HG03571 (cell line): Measurements from ENCODE around the gene ATXN2L.
A peak's percentile ranks its signal among the peaks of the same experiment; 100 is the strongest.
"Not testable (repeated sequence)": the region's sequence is repeated elsewhere in the genome, so short reads cannot be mapped to it uniquely, and the experiment has no call there.

Experiments
- ATAC-seq: cut with Tn5 transposase; IDR thresholded peaks from one replicate; pipeline ENCODE4 v1.9.1; 2021; ENCODE audit not compliant: unreplicated experiment

Gene ATXN2L

DNA sequence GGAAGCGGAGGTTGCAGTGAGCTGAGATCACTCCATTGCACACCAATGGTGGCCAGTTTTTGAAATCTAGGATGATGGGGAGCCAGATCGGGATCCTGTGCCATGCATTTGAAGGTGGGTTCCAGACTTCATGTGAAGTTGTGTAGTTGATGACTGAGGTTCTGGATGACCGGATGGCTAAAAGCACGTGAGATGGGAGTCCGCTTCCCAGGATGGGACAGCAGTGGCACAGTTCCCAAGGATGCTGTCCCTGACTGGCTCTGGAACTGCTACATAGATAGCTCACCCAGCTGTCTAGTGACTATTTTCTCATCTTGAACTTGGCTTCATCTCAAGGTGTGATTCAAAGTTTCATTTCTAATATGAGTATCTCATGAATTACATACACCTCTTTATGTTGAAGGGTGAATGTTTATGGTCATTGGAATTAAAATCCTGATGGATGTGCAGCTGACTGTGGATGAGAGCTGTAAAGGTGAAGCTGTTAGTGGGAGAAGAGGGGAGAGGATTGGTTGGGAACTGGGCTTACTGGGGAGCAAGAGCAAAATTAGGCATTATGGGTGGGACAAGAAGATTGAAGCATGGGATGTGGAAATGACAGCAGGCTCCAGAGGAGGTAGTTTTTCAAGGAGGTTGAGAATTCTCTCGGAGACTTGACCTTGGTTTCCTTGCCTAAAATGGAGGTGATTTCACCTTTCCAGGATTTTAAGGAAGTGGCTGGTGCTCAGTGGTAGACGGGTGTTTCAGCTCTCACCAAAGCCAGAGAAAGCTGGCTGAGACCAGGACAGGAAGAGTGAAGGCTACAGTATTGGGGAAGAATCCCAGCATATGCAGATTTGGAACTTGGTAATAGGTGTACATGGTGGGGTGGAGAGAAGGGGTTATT, 15.1 kb downstream of the ATXN2L start:
- no peak for ATAC-seq

DNA sequence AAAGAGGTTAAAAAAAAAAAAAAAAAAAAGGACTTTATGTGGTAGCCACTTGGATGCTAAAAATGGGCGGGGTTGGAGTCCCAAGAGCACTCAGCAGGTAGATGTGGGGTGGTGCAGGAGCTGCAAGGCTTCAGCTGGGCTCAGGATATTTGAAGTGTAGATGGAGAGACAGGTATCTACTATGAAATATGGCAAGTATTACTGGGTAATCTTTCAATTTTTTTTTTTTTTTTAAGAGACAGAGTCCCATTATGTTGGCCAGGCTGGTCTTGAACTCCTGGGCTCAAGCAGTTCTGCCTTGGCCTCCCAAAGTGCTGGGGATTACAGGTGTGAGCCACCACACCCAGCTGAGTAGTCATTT, 15.7 kb downstream of the ATXN2L start:
- no peak for ATAC-seq

DNA sequence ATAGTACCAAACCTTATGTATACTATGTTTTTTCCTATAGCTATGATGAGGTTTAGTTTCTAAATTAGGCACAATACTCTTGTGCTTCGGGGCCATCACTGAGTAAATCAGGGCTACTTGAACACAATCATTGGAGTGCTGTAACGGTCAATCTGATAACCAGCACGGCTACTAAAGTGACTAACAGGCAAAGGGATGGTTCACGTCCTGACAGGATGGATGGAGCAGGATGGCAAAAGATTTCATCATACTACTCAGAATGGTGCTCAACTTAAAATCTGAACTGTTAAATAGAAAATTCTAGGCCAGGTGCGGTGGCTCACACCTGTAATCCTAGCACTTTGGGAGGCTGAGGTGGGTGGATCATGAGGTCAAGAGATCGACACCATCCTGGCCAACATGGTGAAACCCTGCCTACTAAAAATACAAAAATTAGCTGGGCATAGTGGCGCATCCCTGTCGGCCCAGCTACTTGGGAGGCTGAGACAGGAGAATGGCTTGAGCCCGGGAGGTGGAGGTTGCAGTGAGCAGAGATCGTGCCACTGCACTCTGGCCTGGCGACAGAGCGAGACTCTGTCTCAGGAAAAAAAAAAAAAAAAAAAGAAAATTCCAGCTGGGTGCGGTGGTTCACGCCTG, 16.3 kb downstream of the ATXN2L start:
- no peak for ATAC-seq

DNA sequence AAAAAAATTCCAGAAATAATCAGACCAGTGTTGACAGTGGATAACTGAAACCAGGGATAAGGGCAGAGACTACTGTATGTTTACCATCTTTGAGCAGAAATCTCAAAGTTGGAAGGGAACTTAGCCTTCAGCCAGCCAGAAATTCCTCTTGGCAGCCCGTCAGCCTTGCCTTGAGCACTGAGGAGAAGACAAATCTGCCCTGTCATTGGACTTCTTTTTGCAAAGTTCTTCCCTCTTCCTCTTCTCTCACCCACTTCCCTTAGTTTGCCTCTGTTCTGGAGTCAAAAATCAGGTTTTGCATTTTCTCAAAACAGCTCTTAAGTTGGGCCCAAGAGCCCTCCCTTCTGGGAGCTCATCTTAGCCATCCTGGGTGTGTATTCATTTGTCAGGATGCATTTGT, 17.1 kb downstream of the ATXN2L start:
- no peak for ATAC-seq

DNA sequence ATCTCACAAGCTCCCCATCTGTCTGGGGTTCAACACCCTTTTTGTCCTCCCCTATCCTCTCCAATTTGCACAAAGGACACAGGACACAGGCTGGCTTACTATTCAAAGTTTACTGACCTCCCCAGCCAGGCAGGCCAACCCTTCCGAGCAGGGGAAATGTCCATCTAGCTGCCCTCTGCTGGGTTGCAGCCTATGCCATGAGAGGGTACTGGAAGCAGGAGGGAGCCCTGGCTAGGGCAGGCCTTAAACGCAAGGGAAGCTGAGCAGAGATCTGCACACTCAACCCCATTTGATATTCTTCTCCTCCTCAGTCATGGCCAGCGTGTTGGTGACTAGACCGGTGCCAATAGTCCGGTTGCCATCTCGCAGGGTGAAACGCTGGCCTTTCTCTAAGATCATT, 19.9 kb downstream of the ATXN2L start:
- no peak for ATAC-seq

DNA sequence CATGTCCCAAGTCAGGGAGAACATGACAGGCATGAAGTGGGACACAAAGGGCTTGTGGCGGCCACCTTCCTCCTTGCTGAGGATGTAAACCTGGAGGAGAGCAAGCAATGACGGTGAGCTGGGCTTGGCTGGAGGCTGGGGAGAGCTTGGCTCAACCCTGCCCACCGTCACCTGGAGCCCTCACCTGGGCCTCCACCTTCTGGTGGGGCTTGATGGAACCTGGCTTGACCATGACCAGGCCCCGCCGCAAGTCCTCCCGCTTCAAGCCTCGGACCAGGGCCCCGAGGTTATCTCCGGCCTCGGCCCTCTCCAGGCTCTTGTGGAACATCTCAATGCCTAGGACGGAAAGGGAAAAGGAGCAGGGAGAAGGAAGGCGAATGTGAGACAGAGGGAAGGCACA, 21.0 kb downstream of the ATXN2L start:
- no peak for ATAC-seq

DNA sequence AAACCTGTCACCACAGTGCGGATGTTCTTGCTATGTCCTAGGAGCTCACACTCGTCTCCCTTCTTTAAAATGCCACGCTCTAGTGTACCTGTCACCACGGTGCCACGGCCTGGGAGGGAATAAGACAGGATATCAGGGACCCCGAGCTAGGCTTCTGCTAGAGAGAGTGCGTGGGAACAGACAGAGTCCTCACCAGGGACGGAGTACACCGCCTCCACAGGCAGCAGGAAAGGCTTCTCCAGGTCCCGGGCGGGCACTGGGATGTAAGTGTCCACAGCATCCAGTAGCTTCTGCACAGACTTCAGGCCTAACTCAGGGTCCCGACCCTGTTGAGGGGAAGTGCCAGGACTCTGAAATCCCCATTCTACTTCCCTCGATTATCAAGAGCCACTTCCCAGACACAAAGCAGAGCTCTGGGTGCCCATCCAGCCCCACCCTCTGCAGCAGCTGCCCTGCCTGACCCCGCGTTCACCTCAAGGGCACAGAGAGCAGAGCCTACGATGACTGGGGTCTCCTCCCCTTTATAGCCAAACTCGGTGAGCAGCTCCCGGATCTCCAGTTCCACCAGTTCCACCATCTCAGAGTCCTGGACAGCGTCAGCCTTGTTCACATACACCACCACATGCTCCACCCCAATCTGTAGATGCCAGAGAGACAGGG, 21.6 kb downstream of the ATXN2L start:
- no peak for ATAC-seq

DNA sequence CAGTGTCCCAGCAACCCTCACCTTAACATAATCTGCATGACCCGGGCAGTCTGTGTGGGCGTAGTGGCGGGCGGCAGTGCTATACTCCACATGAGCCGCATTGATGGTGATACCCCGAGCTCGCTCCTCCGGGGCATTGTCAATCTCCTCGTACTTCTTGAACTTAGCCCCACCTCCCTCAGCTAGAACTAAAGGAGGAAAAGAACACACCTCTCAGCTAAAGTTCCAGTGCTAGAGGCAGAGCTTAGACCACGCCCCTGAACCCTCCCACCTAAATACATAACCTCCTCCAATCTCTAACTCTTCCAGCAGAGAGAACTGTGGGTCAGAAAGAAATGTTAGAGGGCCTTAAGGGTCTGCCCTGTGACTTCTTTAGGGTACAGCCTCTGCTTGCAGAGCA, 22.5 kb downstream of the ATXN2L start:
- ATAC-seq = no peak

DNA sequence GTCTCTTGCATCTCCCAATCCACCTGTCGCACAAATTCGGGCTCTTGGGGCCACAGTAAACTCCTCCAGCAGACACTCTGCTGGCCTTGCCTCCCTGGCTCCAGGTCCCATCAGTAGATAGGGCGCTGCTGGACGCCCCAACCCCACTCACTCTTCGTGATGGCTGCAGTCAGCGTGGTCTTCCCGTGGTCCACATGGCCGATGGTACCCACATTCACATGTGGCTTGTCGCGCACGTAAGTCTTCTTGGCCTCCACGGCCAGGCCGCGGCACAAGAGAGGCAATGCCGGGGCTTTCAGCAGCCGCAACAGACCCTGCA, 22.9 kb downstream of the ATXN2L start:
- no peak for ATAC-seq

DNA sequence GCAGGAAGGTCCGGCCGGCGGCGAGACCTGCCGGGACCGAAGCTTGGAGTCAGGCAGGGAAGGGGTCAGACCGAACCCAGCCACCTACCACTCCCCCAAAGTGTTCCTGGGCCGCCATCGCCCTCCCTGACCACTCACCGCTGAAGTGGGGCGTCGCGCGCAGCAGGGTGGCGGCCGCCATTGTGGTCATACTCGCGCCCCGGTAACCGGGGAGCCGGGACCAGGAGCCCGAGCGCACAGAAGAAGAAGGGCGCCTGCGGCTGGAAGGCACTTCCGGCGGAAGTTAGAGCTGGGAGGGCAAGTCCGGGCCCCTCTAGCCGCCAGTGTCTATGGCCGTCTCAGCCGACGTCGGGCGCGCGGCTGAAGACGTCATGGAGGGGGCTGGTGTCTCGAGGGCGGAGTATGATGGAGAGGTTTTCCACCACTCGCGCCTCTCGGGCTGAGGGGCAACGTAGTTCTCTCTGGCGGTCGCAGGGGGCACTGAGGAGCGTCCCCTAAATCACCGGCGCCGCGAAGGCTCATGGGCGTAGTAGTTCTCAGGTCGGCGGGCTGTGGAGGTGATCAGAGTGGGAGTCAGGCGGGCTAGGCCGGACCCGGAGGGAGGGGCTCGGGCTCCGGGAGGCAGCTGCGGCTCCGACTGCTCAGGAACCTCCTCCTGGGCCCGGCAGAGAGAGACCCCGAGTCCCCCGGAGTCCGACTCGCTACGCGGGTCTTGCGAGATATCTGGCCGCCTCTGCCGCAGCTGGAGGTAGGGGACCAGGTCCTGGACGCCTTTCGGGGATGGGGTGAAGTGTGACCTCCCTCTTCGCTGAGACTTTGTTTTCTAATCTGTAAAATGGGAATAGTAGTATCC, 23.5 kb downstream of the ATXN2L start, which contains the start of gene TUFM:
Gene TUFM, minus strand, starts transcription at position 269 of the 853 bp plus-strand sequence. Its CDS starts 79 bp downstream, at position 190.
- ATAC-seq = peak; percentile 86

DNA sequence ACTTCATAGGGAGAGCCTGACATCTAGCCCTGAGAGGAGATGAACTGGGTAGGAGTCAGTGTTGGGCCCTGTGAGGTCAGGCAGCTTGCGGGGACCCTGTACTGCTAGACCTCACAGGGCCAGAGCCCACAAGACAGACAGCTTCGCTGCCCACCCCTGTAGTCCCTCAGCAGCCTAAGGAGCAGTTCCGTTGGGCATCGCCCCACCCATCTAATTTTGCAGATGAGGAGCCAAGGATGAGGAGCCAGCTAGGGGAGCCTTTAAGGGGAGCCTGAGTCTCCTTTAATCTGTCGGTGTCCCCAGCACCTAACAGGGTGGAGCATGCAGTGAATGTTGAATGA, 24.1 kb downstream of the ATXN2L start:
- ATAC-seq = no peak

DNA sequence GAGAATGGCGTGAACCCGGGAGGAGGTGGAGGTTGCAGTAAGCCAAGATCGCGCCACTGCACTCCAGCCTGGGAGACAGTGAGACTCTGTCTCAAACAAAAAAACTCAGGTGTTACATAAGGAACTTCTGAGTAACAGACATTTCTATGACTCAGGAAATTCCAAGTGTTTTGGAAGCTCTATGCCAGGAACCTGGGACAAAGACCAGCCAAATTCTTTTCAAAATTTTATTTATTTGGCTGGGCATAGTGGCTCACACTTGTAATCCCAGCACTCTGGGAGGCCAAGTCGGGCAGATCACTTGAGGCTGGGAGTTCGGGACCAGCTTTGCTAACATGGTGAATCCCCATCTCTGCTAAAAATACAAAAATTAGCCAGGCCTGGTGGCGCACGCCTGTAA, 35.6 kb downstream of the ATXN2L start:
- ATAC-seq = no peak

DNA sequence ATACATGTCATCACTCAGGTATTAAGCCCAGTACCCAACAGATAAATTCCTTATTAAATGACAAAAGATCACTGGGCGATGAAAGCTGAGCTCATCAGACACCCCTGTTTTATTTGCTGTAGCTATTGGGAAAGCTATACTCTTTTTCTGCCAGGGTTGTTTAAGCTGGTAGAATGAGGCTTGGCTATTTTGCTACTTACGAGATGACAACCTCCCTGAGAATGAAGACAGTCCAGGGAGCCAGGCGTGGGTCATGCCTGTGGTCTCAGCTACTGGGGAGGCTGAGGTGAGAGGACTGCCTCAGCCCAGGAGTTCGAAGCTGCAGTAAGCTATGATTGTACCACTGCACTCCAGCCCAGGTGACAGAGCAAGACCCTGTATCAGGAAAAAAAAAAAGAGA, 36.5 kb downstream of the ATXN2L start:
- ATAC-seq = no peak

DNA sequence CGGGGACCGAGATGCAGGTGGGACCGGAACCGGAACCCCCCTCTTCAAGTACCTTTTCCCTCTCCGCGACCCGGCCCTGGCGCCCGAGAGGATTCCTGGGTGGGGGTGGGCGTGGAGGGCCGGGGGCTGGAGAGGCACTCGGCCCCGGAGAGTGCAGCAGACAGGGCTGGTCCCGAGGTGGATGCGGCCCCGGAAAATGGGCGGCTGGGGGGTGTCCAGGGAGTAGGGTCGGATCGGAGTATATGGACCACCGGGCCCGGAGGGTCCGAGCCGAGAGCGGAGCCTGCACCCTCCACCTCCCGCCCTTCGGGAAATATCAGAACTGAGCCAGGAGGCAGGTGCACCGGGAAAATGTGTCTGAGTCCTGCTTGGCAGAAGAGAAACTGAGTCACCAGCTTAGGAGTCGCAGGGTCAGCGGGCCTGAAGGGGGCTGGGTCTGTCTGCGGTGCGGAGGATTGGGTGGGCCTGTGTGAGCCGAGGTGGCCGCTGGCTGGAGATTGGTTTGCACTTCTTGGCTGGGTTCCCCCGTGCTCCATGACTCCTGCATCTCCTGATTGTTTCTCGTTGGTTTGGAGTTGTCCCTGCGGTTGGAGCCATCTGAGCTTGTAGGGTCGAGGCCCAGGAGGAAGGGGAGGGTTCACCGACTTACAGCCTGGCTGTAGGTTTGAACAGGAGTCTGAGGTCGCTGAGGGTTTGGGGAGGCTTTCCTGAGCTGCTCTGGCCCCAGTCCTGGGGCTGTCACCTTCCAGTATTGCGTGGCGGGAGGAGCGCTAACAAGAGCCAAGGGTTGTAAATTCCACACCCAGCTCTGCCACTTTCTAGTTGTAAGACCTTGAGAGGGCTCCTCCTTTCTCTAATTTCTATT, 41.4 kb downstream of the ATXN2L start:
- peak; percentile 1 for ATAC-seq

DNA sequence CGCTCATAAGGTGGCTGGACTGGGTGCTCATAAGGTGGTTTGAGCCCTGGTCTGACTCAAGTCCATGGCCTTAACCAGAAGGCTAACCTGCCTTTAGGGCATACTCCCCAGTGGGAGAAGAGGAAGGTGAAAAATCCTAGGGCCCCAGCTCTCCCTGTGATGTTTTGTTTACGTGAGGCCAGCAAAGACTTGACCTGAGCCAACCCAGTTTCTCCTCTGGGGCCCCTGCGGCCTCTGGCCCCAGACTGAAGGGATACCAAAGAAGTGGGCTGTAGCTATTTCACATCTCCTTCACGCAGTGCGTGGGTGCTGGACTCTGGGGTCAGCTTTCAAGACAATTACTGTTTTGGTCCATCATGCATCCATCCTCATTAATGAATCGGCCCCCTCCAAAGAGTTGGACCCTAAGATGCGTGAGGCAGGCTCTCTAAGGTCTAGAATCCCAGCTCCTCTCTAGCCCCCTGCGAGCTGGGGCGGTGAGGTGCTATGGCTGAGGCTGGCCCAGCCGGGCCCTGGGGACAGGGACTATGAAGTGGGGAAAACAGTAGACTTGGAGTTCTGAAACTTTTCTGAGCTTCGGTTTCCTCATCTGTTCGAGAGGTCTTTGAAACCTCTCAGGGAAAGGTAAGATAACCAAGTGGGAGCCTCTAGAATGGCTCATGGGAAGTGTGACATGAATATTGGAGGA, 42.3 kb downstream of the ATXN2L start:
- no peak for ATAC-seq

DNA sequence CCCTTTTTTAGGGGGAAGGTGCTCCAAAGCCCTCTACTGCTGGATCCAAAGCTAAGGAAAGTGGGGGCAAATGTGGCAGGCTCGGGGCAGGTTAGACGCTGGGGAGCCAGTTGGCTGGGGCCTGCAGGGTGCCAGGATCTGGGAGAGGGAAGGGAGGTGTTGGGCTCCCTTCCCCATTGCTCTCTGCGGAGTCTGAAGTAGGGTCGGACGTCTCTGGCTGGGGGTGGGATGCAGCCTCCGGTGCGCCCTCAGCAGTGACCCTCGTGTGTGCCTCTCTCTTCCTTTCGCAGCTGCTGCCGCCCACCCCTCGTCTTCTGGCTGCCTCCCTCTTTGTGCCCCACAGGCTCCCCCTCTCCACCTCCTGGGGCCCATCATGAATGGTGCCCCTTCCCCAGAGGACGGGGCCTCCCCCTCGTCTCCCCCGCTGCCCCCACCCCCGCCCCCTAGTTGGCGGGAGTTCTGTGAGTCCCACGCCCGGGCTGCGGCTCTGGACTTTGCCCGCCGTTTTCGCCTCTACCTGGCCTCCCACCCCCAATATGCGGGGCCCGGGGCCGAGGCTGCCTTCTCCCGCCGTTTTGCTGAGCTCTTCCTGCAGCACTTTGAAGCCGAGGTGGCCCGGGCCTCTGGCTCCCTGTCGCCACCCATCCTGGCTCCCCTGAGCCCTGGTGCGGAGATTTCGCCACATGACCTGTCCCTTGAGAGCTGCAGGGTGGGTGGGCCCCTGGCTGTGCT, 43.1 kb downstream of the ATXN2L start:
- no peak for ATAC-seq

DNA sequence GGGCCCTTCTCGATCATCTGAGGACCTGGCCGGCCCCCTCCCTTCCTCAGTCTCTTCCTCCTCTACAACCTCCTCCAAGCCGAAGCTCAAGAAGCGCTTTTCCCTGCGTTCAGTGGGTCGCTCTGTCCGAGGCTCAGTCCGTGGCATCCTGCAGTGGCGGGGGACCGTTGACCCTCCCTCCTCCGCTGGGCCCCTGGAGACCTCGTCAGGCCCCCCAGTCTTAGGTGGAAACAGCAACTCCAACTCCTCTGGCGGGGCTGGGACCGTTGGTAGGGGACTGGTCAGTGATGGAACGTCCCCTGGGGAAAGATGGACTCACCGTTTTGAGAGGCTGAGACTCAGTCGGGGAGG, 43.6 kb downstream of the ATXN2L start:
- no peak for ATAC-seq

DNA sequence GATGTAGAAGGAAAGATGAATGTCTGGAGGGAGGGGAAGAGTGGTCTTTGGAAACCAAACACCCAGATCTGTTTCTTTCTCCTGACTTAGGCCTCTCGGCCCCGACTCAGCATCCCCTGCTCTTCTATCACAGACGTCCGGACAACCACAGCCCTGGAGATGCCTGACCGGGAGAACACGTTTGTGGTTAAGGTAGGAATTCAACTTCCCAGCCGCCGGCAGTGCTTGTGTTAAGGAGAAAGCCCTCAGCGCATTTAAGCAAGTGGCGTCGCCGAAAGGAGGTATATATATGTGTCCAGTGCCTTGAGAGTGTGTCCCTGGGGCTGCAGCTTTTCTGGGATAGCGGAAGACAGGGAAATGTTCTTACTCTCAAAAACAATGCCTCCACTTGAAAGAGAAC, 44.4 kb downstream of the ATXN2L start:
- no peak for ATAC-seq

DNA sequence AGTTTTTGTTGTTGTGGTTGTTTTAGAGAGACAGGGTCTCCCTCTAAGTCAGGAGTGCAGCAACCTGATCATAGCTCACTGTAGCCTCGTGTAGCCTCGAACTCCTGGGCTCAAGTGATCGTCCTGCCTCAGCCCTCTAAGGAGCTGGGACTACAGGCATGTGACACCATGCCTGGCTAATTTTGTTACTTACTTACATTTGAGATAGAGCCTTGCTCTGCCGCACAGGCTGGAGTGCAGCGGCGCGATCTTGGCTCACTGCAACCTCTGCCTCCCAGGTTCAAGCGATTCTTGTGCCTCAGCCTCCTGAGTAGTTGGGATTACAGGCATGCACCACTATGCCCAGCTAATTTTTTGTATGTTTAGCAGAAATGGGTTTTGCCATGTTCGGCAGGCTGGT, 44.8 kb downstream of the ATXN2L start:
- ATAC-seq = not testable (repeated sequence)
